Duodenal mucosa (tissue), 2 donors: Measurements from ENCODE around the gene SYNGR3.
A peak's percentile ranks its signal among the peaks of the same experiment; 100 is the strongest.
"Not testable (repeated sequence)": the region's sequence is repeated elsewhere in the genome, so short reads cannot be mapped to it uniquely, and the experiment has no call there.

Source experiments
- H3K27ac ChIP-seq: one replicate; pipeline ENCODE4 v1.7.0; 2013; ENCODE audit warnings: low read depth, low read length
- H3K27me3 ChIP-seq, 2 donors: one replicate each; pipeline ENCODE4 v1.7.0; 2013; ENCODE audit warnings: low read length in 2 of 2, control low read depth in 1 of 2; ENCODE audit not compliant: insufficient read depth in 2 of 2, control insufficient read depth in 1 of 2
- H3K36me3 ChIP-seq, 2 donors: one replicate each; pipeline ENCODE4 v1.7.0; 2013; ENCODE audit warnings: low read length in 2 of 2, control low read depth in 1 of 2; ENCODE audit not compliant: insufficient read depth in 2 of 2, control insufficient read depth in 1 of 2
- H3K4me1 ChIP-seq, 2 donors: one replicate each; pipeline ENCODE4 v1.7.0; 2013; ENCODE audit warnings: low read length in 2 of 2, control low read depth in 1 of 2; ENCODE audit not compliant: insufficient read depth in 2 of 2, control insufficient read depth in 1 of 2
- H3K4me3 ChIP-seq, 2 donors: one replicate each; pipeline ENCODE4 v1.7.0; 2013; ENCODE audit warnings: low read length in 2 of 2, low read depth in 1 of 2
- H3K9ac ChIP-seq, 2 donors: one replicate each; pipeline ENCODE4 v1.7.0; 2013; ENCODE audit warnings: low read length in 2 of 2, low read depth in 1 of 2
- H3K9me3 ChIP-seq, 2 donors: one replicate each; pipeline ENCODE4 v1.7.0; 2013; ENCODE audit warnings: low read length in 2 of 2, control low read depth in 1 of 2; ENCODE audit not compliant: control insufficient read depth in 1 of 2

The SYNGR3 gene

DNA sequence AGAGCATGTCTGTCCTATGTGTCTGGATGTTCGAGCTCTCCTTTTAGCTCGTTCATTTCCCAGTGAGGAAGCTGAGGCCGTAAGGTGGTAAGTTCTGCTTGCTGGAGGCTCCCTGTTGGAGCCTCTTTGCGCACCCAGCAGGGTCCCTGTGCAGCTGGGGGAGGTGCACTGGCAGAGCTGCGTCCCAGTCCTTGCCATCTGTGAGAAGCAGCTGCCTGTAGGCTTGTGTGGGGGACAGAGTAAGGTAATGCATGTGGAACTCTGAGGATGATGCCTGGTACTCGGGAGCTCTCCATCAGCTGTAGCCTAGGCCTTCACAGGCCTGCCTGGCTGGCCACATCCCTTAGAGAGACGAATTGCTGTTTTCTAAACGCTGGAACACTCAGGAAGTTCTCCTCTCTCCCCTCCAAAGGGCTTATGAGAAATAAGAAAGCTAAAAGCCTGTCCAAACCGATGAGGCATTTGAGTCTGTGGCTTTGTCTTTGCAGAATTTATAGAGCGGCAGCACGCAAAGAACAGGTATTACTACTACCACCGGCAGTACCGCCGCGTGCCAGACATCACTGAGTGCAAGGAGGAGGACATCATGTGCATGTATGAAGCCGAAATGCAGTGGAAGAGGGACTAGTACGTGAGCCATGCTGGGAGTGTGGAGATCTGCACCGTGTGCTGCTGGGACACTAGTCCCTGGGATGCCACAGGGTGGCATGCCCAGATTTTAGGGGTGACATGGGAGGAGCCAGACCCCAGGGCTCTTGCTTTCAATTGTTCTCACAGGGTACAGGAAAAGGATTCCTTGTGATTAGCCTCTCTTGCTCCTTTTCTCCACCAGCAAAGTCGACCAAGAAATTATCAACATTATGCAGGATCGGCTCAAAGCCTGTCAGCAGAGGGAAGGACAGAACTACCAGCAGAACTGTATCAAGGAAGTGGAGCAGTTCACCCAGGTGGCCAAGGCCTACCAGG, 28.8 kb upstream of the SYNGR3 start:
- no peaks in the 10 kb centered on the region for H3K9me3 ChIP-seq
- H3K9ac ChIP-seq, result peak overlapping the region; percentile 91 to 94
- H3K4me3 ChIP-seq, result peak overlapping the region; percentile 79 to 92
- H3K27ac ChIP-seq, result no peak overlapping the region
- H3K4me1 ChIP-seq, result peaks cover 28 to 42% of the 10 kb centered on the region in 2 donors
- peaks cover 8 to 26% of the 10 kb centered on the region in 2 donors for H3K36me3 ChIP-seq
- H3K27me3 ChIP-seq, result no peaks in the 10 kb centered on the region

DNA sequence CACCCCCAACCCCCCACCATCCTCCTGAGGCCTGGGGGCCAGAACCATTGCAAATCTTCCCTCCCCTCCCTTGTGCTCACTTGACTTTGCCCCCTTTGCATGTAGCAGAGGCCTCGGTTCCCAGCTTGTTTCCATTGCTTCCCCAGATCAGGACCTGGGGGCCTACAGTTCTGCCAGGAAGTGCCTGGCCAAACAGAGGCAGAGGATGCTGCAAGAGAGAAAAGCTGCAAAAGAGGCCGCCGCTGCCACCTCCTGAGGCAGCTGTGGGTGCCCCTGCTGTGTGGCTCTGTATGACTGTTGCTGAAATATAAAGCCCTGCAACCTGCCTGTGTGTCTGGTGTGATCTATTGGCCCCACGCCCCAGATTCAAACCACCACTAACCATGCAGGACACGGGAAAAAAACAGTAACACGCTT, 28.1 kb upstream of the SYNGR3 start:
- Histone ChIP-seq H3K9ac (no peak overlapping the region), H3K4me3 (no peak overlapping the region), H3K4me1 (peaks cover 29 to 43% of the 10 kb centered on the region in 2 donors)

DNA sequence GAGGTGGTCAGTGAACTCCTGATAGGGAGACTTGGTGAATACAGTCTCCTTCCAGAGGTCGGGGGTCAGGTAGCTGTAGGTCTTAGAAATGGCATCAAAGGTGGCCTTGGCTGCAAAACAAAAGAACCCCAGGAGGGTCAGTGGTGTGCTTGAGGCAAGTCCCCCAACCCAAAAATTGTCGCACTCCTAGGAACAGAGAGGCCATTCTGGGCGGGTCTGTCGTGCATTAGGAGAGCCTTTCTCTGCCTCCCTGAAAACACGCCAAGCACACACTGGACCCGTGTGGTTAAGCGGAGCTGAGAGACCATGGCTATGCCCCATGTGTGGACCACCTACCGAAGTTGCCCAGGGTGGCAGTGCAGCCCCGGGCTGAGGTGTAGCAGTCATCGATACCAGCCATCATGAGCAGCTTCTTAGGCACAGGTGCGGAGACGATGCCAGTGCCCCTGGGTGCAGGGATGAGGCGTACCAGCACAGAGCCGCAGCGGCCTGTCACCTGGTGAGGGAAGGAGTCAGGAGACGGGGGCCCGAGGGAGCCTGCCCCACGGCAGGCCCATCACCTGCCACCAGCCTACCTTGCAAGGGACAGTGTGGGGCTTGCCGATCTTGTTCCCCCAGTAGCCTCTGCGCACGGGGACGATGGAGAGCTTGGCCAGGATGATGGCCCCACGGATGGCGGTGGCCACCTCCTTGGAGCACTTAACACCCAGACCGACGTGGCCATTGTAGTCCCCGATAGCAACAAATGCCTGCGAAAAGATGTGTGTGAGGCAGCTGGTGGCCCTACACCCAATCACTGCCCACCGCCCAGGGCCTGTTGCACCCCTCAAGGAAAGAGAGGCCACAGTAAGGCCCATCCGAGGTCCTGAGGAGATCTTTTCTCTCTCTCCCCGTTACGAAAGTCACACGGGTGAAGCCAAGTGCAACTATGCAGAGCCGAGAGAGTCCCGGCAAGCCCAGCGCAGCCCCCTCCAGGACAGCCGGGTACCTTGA, 27.3 kb upstream of the SYNGR3 start:
- H3K27me3 ChIP-seq, H3K27ac ChIP-seq, H3K4me3 ChIP-seq, H3K9me3 ChIP-seq, H3K9ac ChIP-seq: not testable (repeated sequence)
- Histone ChIP-seq H3K36me3 (peaks cover 8 to 26% of the 10 kb centered on the region in 2 donors), H3K4me1 (peaks cover 29 to 43% of the 10 kb centered on the region in 2 donors)

More for the DNA sequence above, 28.1 kb upstream of the SYNGR3 start:
- Histone ChIP-seq H3K36me3 (peaks cover 8 to 26% of the 10 kb centered on the region in 2 donors), H3K27ac (no peak overlapping the region), H3K9me3 (no peaks in the 10 kb centered on the region), H3K27me3 (no peaks in the 10 kb centered on the region)

DNA sequence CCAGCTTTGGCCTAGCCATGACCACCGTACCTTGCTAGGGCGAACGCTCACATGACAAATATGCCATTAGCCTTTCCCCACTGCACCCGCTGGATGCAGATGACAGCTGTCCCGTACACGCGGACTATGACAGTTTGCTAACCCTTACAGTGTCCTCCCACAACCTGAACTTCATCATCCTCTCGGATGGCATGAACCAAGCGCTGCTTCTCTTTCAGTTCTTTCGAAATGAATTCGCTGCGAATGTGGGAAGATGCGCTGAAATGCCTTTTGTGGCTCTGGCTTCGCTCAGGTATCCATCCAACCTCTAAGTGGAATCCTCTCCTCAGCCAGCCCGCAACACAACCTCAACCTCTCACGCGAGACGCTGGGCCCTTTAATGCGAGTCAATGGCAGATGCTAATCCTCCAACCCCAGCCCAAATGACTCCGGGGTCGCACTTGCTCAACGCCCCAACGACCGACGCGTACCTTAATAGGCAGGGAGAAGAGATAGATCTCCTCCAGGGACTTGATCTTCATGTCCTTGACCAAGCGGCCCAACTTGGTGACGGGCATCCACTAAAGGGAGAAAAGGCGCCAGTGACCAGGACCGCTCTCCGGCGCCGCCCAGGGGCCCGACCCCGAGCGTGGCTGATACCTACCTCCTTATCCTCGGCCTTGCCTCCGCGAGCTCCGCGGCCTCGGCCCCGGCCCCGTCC, 25.8 kb upstream of the SYNGR3 start:
- Histone ChIP-seq H3K4me1 (peaks cover 26 to 40% of the 10 kb centered on the region in 2 donors), H3K4me3 (peak overlapping the region; percentile 87 to 94), H3K27me3 (no peaks in the 10 kb centered on the region), H3K27ac (peak overlapping the region; percentile 95), H3K9ac (peak overlapping the region; percentile 85 to 88), H3K9me3 (no peaks in the 10 kb centered on the region), H3K36me3 (peaks cover 8 to 26% of the 10 kb centered on the region in 2 donors)

DNA sequence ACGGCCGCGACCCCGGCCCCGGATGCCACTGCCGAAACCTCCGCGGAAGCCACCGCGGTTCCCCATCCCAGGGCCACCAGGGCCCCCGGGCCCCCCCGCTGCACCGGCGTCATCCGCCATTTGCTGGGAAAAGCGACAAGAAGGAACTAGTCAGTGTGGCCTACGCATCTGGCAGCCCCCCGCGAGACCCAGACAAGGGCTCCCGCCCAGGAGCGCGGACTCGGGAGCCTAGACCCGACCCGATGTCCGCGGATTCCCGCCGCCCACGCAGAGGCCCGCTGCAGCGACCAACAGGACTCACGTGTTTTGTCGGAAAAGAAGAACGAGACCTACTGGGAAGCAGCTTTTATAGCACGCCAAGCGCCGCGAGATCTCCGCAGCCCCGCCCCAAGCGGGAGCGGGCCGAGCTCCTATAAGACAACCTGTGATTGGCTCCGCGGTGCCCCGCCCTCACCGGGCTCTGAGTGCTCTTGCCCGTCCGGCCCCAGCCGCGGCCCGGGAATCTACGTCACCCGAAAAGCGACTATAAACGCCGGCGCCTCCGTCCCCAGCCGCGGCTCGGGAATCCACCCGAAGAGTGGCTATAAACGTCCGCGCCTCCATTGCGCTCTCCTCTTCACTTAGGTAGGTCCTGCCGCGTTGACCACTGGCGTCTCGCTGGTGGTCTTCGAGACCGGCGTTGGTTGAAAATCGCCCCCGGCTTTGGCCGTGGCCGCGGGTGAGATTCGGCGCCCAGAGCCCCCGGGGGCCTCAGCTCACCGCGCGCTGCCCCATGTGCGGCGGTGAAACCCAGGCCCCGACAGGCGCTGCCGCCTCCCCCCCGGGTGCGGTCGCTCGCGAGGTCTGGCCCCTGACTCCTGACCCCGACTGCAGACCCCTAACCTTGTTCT, 25.0 kb upstream of the SYNGR3 start, which contains the start of gene RPS2:
Gene RPS2, minus strand, starts transcription at position 321 of the 890 bp plus-strand sequence. Its CDS starts 201 bp downstream, at position 120.
- Histone ChIP-seq H3K4me3 (peak within 1 kb of the TSS; percentile 87 to 94), H3K9me3 (no peaks in the 10 kb centered on the region), H3K9ac (peak within 1 kb of the TSS; percentile 88 to 94), H3K27ac (peak within 1 kb of the TSS; percentile 95), H3K27me3 (no peaks in the 10 kb centered on the region), H3K36me3 (peaks cover 8 to 26% of the 10 kb centered on the region in 2 donors), H3K4me1 (peaks cover 24 to 38% of the 10 kb centered on the region in 2 donors)

DNA sequence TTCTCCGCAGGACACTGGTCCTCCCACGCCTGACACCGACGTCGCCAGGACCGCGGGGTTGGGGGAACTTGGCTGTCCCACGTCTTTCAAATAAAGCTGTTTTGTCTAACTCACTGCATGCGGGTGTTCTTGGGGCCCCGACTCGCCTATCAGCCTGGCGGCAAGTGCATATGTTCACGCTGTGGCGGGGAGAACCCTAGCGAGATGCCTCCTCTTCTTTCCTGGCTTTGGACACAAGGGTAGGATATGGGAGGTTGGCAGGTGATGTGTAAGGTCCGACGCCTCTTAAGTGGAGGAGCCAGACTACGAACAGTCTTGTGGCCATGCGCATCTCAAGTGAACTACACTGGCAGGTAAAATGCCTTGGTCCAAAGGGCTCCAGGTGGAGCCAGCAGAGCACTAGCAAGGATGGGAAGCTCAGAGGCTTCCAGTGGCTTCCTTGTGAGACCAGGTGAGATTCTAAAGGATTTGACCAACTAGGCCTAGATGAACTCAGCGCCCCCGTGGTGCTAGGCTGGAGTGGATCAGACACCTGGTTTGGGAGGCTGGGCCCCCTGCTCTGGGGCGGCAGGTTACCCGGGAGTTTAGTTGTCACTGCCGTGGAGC, 24.3 kb upstream of the SYNGR3 start:
- Histone ChIP-seq H3K27ac (peak overlapping the region; percentile 95), H3K36me3 (peaks cover 8 to 26% of the 10 kb centered on the region in 2 donors), H3K9me3 (no peaks in the 10 kb centered on the region), H3K4me3 (peak overlapping the region; percentile 87 to 94), H3K27me3 (no peaks in the 10 kb centered on the region), H3K4me1 (peaks cover 21 to 34% of the 10 kb centered on the region in 2 donors), H3K9ac (peak overlapping the region; percentile 88 to 94)

DNA sequence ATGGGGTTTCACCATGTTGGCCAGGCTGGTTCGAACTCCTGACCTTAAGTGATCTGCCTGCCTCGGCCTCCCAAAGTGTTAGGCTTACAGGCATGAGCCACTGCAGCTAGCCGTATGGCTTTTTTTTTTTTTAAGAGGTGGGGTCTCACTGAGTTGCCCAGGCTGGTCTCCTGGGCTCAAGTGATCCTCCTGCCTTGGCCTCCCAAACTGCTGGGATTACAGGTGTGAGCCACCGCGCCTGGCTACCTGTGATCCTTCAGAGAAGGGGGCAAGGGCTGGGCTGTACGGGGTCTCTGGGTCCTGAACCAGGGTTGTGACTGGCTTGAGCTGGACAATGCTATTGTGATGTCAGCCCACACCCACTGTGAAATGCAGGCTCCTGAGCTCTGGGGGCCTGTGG, 23.3 kb upstream of the SYNGR3 start, which contains the start of gene RNF151:
Gene RNF151, plus strand, starts transcription at position 397 of the 400 bp plus-strand sequence. CDS start 26 bp downstream, outside the sequence.
- Histone ChIP-seq H3K27me3 (no peaks in the 10 kb centered on the region), H3K4me3 (peak within 1 kb of the TSS; percentile 87 to 94), H3K9ac (peak within 1 kb of the TSS; percentile 88 to 94), H3K4me1 (peaks cover 13 to 32% of the 10 kb centered on the region in 2 donors), H3K27ac (no peak within 1 kb of the TSS), H3K36me3 (peaks cover 5 to 20% of the 10 kb centered on the region in 2 donors), H3K9me3 (no peaks in the 10 kb centered on the region)

DNA sequence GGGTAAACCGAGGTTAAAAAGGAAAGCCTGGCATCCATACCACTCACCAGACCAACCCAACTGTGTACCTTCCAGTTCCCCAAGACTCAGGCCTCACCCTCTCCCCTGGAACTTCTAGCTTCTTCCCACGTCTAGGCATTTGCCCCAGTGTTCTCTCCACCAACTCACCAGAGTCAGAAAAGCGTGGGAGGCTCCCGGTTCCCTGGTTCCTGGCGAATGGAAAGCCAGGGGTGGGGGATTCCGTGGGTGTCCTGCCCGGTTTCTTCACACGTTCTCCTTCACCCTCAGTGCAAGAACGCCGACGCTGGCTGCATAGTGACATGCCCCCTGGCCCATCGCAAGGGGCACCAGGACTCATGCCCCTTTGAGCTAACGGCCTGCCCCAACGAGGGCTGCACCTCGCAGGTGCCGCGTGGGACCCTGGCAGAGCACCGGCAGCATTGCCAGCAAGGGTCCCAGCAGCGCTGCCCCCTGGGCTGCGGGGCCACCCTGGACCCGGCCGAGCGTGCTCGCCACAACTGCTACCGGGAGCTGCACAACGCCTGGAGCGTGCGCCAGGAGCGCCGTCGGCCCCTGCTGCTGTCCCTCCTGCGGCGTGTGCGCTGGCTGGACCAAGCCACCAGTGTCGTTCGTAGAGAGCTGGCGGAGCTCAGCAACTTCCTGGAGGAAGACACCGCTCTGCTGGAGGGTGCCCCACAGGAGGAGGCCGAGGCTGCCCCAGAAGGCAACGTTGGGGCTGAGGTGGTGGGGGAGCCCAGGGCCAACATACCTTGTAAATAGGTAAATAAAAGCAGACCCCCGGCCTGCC, 21.4 kb upstream of the SYNGR3 start:
- Histone ChIP-seq H3K9me3 (no peaks in the 10 kb centered on the region), H3K4me3 (no peak overlapping the region), H3K9ac (no peak overlapping the region), H3K27ac (no peak overlapping the region), H3K36me3 (peaks cover 0 to 5% of the 10 kb centered on the region in 2 donors), H3K4me1 (peaks cover 15 to 33% of the 10 kb centered on the region in 2 donors), H3K27me3 (no peaks in the 10 kb centered on the region)
